HG03575 (cell line): Measurements from ENCODE around the gene CELF5.
"Not testable (repeated sequence)": the region's sequence is repeated elsewhere in the genome, so short reads cannot be mapped to it uniquely, and the experiment has no call there.

Source experiments
- ATAC-seq: cut with Tn5 transposase; IDR thresholded peaks from one replicate; pipeline ENCODE4 v1.9.1; 2021; ENCODE audit not compliant: unreplicated experiment, insufficient number of reproducible peaks, low FRiP score; ENCODE audit errors: extremely low read depth

Gene CELF5

DNA sequence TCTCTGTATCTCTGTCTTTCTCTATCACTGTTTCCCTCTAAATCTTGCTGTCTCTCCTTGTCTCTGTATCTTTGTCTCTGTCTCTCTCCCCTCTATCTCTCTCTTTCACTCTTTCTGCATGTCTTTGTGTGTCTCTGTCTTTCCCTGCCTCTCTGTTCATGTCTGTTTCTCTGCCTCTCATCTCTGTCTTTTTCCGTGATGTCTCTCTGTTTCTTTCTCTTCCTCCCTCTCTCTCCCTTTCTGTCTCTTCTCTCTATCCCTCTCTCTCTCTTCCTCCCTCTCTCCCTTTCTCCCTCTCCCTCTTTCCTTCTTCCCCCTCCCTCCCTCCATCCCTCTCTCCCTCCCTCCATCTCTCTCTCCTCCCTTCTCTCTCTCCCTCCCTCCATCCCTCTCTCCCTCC lies 85.3 kb downstream of the CELF5 start:
- no peak for ATAC-seq

DNA sequence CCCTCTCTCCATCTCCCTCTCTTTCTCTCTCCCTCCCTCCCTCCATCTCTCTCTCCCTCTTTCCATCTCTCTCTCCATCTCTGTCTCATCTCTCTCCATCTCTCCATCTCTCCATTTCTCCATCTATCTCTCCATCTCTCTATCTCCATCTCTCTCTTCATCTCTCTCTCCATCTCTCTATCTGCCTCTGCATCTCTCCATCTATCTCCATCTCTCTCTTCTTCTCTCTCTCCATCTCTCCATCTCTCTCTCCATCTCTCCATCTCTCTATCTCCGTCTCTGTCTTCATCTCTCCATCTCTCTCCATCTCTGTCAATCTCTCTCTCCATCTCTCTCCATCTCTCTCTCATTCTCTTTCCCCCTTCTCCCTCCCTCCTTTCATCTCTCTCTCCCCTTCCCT lies 85.8 kb downstream of the CELF5 start:
- no peak for ATAC-seq

DNA sequence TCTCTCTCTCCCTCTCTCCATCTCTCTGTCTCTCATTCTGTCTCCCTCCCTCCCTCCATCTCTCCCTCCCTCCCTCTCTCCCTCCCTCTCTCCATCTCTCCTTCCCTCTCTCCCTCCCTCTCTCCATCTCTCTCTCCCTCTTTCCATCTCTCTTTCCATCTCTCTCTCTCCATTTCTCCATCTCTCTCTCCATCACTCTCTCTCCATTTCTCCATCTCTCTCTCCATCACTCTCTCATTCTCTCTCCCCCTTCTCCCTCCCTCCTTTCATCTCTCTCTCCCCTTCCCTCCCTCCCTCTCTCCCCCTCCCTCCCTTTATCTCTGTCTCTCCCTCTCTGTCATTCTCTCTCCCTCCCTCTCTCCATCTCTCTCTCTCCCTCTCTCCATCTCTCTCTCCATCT lies 86.2 kb downstream of the CELF5 start:
- no peak for ATAC-seq

DNA sequence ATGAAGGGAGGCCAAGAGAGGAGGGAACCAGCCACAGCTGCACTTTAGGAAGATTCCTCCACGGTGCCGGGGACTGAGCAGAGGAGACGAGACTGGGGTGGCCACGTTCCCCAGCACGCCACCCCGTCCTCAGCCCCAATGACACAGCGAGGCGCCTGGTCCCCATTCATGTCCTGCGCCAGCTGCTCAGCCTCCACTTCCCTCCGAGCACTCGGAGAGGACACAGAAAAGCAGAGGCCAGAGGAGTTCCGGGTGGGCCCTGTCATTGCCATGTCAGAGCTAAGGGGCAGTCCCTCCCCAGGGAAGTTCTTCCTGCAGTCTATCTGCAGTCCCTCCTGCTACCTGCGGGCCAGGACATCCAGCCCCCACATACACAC lies 88.7 kb downstream of the CELF5 start:
- no peak for ATAC-seq

DNA sequence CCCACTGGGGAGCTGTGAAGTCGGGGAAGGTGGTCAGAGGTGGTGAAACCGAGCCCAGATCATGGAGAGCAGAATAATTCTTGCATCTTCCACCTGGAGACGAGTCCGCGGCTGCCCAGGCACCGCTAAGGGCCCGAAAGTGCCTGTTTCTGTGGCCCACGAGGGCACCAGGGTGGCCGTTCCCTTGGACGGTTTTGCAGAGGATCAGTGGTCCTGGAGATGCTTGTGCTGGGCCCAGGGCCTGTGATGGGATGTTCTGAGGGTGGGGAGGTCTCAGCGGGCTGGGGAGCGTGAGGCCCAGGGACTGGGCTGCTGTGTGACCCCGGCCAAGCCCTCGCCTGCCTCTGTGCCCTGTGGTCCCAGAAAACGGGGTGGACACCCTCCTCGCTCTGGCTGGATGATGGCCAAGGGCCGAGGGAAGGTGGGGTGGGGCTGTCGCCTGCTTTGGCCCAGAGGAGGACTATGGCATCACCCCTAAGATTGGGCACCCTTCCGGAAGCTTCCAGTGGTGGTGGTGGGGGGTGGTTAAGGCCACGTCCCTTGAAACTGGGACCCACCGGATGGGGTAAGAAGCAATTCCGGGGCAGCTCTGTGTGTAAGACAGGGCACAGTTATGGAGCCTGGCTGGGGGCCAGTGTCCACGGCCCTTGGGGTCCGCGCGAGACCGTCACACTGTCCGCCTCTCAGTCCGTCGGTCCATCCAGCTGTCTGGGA lies 90.7 kb downstream of the CELF5 start:
- no peak for ATAC-seq

DNA sequence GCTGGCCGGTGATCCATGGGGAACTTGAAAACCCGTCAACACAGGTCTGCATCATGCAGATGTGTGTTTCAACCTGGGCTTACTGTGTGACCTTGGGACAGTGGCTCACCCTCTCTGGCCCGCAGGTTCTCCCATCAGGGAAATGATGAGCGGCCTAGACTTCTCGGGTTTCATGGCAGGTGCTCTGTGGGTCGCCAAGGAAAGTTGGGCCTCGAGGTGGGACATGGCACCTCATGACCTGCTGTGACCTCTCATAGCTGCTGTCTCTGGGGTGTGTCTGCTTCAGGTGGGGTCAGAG lies 91.2 kb downstream of the CELF5 start:
- ATAC-seq, result no peak

DNA sequence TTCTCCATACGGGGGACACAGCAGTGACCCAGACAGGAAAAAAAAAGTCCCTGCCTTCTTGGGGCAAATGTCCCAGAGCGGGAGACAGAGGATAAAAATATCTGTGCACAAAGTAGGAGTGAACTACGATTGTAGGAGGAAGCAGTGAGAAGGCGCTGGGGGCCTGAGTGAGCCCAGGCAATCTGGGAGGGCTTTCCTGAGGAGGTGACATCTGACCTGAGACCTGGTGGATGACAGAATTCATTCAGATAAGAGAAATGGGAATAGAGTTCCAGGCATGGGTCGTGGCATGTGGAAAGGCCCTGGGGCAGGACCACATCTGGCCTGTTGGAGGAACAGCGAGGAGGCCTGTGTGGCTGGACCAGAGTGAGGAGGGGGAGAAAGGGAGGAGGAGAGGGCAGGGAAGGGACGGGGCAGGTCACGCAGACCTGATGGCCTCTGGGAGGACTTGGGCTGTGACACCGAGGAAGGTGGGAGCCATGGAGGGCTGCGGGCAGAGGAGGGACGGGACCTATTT lies 91.7 kb downstream of the CELF5 start:
- ATAC-seq, result no peak

DNA sequence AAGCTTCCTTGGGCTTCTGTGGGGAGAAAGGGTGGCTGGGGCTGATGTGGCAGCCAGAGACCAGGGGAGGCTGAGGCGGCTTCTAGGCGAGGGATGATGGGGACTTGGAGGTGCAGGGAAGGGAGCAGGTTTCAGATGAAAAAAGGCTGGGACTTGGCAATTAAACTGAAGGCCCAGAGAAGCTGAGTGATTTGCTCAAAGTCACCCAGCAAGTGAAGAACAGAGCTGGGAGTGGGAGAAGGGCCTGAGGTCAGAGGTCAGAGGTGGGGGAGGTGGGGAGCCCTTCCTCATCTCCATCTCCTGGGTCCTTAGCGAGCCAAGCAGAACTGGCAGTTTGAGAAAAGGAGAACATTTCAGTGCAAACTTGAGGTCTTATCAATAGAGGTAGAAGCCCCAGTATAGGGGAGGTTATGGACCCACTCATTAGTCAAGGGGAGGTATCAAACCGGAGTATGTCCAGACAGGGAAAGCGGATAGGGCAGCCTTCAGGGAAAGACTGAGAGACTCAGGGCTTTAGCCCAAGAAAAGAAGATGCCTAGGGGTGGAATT lies 92.3 kb downstream of the CELF5 start:
- ATAC-seq, result no peak

DNA sequence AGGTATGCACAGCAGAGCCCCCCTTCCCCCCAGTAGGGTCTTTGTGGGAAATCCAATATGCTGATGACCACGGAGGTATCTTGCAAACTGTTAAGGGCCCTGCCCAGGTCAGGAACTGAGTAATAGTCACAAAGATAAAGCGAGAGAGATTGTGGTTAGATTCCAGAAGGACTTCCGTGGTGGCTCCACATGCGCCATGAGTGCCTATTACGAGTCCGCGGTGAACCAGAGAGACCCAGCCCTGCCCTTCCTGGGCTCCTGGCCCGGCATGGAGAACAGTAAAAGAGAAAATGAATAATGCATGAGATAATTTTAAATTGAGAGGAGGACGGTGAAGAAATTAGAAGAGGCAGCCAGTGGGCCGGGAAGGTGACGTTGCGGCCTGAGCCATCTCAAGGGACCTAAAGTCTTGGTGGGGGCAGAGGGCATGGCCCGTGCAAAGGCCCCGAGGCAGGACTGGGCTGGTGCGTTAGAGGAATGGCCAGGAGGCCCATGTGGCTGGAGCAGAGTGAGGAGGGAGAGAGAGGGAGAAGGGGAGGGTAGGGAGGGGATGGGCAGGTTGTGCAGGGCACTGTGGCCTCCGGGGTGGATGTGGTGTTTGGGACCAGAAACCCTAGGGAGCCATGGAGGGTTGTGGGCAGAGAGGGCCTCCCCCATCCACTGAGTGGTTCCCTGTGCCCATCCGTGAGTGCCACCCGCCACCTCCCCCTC lies 95.3 kb downstream of the CELF5 start:
- no peak for ATAC-seq

DNA sequence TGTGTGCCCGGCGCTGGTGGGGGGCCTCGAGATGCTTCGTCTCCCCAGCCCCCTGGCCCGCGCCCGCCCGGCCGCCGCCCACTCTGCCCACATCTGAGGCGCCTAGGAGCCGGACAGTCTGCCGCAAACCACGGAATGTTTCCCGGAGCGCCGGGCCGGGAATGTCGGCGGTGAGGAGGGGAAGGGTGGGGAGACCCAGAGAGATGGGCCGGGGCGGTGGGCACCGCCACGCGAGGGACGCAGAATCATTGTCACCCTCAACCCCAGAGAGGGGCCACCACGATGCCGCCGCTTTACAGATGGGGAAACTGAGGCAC lies 95.9 kb downstream of the CELF5 start:
- ATAC-seq, result no peak

DNA sequence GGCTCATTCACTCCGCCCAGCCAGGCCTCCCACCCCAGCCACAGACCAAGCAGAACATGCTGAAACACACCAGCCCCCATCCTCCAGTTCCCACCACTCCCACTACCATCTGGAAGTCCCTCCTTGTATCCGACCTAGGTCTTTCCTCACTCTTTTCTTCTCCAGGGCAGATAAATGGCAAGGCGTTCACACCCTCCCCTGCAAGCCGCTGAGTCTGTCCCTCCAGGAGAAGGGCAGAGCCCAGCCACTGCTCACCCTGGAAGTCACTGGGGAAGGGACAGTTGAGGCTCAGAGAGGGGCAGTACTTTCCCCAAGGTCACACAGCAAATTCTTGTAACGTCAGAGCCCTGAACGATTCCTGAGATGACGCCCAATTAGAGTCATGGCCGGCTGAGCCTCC lies 96.4 kb downstream of the CELF5 start:
- ATAC-seq, result no peak

DNA sequence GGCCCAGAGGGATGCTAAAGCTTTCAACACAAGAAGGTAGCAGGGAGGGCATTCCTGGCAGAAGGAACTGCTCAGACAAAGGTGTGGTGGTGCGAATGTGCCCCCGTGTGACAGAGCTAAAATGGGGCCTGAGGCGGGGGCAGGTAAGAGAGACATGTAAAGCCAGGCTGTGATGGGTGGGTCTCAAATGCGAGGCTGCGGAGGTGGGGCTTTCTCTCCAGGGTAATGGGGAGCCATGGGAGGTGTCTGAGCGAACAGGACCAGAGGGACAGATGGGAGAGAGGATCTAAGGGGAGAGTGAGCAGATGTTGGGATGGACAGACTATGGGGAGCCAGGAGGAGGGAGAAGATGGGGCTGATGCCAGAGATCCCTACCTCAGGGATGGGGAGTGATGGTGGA lies 97.2 kb downstream of the CELF5 start:
- no peak for ATAC-seq

DNA sequence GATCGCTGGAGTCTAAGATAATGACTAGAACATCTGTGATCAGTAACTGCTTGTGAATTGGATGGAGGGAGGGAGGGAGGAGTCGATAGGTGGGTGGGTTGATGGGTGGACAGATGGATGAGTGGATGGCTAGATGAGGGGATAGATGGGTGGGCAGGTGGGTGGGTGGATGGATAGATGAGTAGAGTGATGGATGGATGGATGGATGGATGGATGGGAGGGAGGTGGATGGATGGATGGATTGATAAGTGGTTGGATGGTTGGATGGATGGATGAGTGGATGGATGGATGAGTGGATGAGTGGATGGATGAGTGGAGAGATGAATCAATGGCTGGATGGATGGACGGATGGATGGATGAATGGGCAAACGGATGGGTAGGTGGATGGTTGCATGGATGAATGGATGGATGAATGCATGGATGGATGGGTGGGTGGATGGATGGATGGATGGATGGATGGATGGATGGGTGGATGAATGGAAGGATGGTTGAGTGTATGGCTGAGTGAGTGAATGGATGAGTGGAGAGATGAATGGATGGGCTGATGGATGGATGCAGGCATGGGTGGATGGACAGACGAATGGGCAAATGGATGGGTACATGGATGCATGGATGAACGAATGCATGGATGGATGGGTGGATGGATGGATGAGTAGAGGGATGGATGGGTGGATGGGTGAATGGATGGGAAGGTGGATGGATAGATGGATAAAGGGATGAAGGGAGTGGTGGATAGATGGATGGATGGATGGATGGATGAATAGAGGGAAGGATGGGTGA lies 97.9 kb downstream of the CELF5 start:
- no peak for ATAC-seq

DNA sequence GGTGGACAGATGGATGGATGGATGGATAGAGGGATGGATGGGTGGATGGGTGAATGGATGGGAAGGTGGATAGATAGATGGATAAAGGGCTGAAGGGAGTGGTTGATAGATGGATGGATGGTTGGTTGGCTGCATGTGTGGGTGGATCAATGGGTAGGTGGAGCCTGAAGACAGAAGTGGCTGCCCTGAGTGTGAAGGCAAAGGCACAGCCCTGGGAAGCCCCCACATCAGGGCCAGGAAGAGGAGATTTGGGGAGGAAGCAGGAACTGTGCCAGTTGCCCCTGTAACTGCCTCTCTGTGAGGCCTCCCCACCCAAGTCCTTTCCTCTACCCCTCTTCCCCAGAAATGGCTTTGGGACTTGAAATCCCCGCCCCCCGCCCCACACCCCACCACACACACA lies 98.6 kb downstream of the CELF5 start:
- ATAC-seq, result no peak

DNA sequence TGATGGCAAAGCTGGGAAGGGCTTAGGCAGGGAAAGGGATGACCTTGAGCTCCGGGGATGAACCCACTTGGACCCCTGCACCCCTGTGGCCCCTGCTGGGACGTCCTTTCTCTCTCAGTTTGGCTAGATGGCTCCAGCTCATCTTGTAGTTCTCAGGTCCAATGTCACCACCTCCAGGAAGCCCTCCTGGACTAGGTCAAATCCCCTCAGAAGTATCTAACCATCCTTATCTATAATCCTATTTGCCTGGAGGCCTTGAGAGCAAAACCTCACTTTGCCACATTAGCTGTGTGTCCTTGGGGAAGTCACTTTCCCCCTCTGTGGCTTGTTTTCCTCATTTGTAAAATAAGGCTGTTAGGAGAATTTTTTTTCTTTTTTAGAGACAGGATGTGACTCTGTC lies 99.2 kb downstream of the CELF5 start:
- ATAC-seq, result no peak

DNA sequence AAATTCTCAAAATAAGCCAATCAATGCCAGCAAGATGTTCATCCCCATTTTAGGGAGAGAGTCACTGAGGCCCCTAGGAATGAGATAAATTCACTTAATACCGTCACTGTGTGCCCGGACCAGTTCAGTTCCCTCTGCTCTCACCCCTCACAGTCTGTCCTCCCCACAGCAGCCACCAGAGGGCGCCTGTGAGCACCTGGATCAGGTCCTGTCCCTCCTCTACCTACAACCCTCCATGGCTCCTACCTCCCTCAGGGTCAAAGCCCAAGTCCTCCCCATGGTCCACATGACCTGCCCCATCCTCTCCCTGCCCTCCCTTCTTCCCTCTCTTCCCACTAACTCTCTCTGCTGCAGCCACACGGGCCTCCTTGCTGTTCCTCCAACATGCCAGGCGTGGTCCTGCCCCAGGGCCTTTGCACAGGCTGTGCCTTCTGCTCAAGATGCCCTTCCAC lies 100.0 kb downstream of the CELF5 start:
- ATAC-seq, result no peak

DNA sequence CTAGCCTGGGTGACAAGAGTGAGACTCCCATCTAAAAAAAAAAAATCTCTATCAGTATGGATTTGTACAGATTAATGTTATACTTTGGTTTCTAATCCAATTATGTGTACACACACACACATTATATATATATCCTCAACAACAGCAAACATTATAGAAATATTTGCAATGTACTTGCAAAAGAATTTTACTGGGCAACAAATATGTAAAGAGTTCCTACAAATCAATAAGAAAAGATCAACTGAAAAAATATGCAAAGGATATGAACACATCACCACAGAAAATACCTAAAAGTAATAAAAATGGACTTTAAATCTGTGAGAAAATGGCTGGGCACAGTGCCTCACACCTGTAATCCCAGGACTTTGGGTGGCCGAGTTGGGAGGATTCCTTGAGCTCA lies 101.0 kb downstream of the CELF5 start:
- no peak for ATAC-seq

DNA sequence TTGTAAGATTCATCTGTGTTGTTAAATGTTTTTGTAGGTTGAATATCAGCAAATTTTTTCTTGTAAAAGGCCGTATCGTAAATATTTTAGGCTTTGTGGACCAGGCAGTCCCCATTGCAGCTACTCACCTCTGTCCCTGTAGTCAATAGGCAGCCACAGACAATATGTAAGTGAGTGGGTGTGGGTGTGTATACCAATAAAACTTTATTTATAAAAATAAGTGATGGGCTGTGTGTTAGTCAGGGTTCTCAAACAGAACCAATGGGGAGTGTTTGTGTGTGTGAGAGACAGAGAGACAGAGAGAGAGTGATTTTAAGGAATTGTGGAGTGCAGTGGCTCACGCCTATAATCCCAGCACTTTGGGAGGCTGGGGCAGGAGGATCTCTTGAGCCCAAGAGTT lies 104.3 kb downstream of the CELF5 start:
- no peak for ATAC-seq

DNA sequence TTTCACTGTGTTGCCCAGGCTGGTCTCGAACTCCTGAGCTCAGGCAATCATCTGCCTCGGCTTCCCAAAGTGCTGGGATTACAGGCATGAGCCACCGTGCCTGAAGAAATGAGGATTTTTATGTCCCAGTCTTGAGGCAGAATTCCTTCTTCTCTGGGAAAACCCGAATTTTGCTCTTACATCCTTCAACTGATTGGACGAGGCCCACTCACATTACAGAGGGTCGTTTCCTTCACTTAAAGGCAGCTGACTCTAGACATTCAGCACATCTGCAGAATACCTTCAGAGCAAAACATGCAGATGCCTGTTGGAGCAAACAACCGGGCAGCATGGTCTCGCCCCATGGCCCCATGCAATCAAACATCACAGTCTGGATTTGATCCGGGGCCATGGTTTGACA lies 105.6 kb downstream of the CELF5 start:
- no peak for ATAC-seq

DNA sequence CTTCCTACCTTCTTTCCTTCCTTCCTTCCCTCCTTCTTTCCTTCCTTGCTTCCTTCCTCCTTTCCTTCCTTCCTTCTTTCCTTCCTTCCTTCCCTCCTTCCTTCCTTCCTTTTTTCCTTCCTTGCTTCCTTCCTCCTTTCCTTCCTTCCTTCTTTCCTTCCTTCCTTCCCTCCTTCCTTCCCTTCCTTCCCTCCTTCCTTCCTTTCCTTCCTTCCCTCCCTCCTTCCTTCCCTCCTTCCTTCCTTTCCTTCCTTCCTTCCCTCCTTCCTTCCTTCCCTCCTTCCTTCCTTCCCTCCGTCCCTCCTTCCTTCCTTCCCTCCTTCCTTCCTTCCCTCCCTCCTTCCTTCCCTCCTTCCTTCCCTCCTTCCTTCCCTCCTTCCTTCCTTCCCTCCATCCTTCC lies 107.8 kb downstream of the CELF5 start:
- ATAC-seq, result not testable (repeated sequence)
